ENCODE data around the gene HGS.

Gene HGS

GRCh38 chr17:81740395-81740961, 56.7 kb downstream of the HGS start:
- DNase-seq (ENCODE audit: low read depth in 2 of 3, low spot score in 2 of 3) = no peak

GRCh38 chr17:81741049-81741593, 57.3 kb downstream of the HGS start:
- no peak for DNase-seq (ENCODE audit: low read depth in 2 of 3, low spot score in 2 of 3)

- no peak for DNase-seq (ENCODE audit: low read depth in 2 of 3, low spot score in 2 of 3)
These were observed 58.0 kb downstream of the HGS start for GRCh38 chr17:81741594-81742452.

Data from activated CD8-positive, alpha-beta memory T cell treated with anti-CD3 and anti-CD28 coated beads for 48 hours (primary cell).